Activated T-cell treated with anti-CD3 and anti-CD28 coated beads for 4 hours (primary cell): Measurements from ENCODE around the gene HCAR2.
"Not testable (repeated sequence)": the region's sequence is repeated elsewhere in the genome, so short reads cannot be mapped to it uniquely, and the experiment has no call there.

Experiments
- DNase-seq: peaks from one replicate; pipeline ENCODE4 v3.0.0-alpha.2; 2020

HCAR2 gene

DNA sequence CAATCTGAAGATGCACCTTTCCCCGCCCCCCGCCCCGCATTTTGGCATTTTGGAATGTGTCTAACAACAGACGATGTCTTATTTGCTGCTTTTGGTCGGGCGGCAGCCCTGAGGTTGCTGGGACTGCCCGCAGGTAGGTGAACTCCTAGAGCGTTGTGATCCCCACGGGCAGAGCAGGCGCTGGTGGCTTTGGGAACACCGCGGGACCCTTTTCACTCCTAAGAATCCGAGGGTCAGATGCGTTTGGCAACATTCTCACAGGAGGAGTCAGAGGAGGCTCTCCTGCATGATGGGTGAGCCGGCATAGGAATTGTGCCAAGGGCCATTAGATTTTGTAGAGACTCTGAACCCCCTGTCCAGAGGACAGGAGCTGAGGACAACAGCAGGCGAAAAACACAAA is 41.9 kb downstream of the HCAR2 start:
- no peak for DNase-seq

DNA sequence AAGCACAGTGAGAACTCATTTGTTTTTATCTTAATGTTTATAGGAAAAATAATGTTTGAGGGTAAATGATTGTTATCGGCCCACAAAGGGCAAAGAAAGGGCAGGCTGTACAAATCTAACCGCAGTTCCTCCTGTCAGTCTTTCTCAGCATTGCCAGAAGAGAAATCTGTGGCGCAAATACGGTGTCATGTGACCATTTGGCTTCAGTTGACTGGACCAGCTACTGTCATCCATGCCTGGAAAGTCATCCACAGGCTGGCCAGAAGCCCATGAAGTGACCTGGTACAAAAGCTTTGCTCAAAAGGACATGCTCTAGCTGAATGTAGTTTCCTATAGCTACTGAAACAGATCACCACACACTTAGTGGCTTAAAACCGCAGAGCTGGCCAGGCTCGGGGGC is 43.6 kb downstream of the HCAR2 start:
- no peak for DNase-seq

- no peak for DNase-seq
Observed at GRCh38 chr12:122656298-122656697, 46.9 kb downstream of the HCAR2 start.

DNA sequence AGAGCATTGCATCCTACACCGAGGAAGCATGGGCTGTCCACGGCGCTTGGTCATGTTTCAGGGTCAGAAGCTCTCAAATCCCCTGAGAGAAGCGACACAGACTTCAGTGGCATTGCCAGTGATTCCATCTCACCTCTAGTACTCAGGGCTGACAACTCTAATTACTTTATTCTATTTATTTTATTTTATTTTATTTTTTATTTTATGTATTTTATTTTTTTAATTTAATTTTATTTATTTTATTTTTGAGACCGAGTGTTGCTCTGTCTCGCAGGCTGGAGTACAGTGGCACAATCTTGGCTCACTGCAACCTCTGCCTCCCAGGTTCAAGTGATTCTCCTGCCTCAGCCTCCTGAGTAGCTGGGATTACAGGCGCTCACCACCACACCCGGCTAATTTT is 49.9 kb downstream of the HCAR2 start:
- not testable (repeated sequence) for DNase-seq

DNA sequence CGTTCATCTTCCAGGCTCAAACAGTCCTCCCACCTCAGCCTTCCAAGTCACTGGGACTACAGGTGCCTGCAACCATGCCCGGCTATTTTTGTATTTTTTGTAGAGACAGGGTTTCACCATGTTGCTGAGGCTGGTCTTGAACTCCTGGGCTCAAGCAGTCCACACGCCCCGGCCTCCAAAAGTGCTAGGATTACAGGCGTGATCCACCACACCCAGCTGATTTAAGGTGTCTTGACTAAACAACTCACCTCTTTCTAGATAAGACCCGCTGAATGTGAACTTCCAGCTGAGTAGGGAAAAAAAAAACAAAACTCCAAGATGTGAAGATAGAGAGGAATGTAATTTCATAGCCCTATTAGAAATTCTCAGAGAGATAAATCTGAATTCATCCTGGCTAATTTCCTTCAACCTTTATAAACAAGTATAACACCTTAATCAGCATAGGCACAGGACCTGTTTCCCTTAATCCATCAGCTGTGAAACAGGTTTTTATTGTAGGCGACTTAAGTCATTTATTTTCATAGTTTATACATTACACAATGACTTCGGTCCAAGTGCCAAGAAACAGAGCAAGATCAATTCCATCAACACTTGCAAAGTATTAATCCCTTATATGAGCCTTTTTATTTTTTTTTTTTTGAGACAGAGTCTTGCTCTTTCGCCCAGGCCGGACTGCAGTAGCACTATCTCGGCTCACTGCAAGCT is 51.5 kb downstream of the HCAR2 start:
- DNase-seq: no peak
